Gastrocnemius medialis (tissue), 4 donors: ENCODE results near the gene TUBB1.

ENCODE experiments used
- POLR2A ChIP-seq, 2 donors: fragments of 450-650 bp; IDR thresholded peaks; one replicate each; pipeline ENCODE4 v1.6.1; 2017; ENCODE audit warnings: antibody characterized with exemption in 2 of 2, mild to moderate bottlenecking in 2 of 2, moderate library complexity in 2 of 2
- TF ChIP-seq, protein P1 (sequence below), 5 experiments: fragments of 450-650 bp in 3 of 5; fragments of 200-600 bp in 2 of 5; sonication (generic) in 2 of 5; IDR thresholded peaks in 4 of 5; conservative IDR thresholded peaks in 1 of 5; 1 replicate in 4 of 5; 2 replicates in 1 of 5; pipeline ENCODE4 v1.5.1; 2016 to 2019; ENCODE audit warnings: antibody characterized with exemption in 5 of 5, mild to moderate bottlenecking in 3 of 5, moderate library complexity in 3 of 5

DNA sequence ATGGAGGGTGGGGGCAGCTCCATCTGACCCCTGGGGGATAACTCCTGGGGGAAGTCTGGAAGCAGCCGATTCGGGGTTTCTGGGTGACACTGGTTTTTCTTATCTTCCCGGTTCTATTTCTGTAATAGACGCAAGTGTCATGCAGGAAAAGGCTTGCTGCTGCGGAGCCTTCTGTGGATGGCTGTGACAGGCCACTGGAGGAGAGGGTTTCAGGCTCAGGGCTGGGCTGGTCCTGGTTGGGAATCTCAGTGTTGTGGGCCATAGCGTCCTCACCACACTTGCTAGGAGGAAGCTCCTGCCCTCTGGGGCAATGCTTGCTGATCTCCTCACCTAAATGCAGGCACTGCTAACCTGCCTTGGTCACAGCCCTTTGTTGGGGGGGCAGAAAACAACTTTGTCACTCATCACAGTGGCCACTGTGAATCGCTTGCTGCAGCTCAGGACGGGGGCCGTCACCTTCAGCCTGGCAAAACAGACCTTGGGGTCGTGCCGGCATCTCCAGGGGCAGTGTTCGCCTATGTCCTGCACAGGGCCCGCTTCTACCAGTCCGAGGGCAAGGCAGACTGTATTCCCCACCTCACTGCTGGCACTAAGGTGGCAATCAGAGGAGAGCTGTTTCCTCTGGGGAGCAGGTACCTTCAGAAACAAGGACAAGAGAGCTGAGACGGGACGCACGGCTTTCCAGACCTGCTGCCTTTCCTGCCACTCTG is 4.4 kb upstream of the TUBB1 start:
- TF ChIP-seq, protein P1, sequence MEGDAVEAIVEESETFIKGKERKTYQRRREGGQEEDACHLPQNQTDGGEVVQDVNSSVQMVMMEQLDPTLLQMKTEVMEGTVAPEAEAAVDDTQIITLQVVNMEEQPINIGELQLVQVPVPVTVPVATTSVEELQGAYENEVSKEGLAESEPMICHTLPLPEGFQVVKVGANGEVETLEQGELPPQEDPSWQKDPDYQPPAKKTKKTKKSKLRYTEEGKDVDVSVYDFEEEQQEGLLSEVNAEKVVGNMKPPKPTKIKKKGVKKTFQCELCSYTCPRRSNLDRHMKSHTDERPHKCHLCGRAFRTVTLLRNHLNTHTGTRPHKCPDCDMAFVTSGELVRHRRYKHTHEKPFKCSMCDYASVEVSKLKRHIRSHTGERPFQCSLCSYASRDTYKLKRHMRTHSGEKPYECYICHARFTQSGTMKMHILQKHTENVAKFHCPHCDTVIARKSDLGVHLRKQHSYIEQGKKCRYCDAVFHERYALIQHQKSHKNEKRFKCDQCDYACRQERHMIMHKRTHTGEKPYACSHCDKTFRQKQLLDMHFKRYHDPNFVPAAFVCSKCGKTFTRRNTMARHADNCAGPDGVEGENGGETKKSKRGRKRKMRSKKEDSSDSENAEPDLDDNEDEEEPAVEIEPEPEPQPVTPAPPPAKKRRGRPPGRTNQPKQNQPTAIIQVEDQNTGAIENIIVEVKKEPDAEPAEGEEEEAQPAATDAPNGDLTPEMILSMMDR (IDR thresholded peaks at IDR 0.05 in 4 of 5, conservative IDR thresholded peaks at IDR 0.05 in 1 of 5): no peak
- TF ChIP-seq POLR2A (IDR thresholded peaks at IDR 0.05): no peak
